NCI-H526 treated with DMSO at 0.1 percent for 48 hours (cell line): ENCODE data around the gene EBI3.
"Not testable (repeated sequence)": the region's sequence is repeated elsewhere in the genome, so short reads cannot be mapped to it uniquely, and the experiment has no call there.

Experiments
- DNase-seq: peaks from one replicate; lab custom pipeline; 2025; lab: John Stamatoyannopoulos, UW

EBI3 gene

GRCh38 chr19:4229179-4229931 lies at the start of gene EBI3:
Gene EBI3, plus strand, starts transcription at chr19:4229523. Its CDS starts 28 bp downstream, at chr19:4229551.
- DNase-seq: no peak

- DNase-seq: no peak
Observed at GRCh38 chr19:4181053-4181508, 48.2 kb upstream of the EBI3 start.

- peak; percentile 71 for DNase-seq
Observed at GRCh38 chr19:4182084-4182810, 47.1 kb upstream of the EBI3 start, which contains the start of the genes ANKRD24 and SIRT6. Gene ANKRD24, plus strand, starts transcription at chr19:4182689. Its CDS starts 3,737 bp downstream, at chr19:4186426. Gene SIRT6, minus strand, starts transcription at chr19:4182563. Its CDS starts 24 bp downstream, at chr19:4182539.

GRCh38 chr19:4183967-4184717 lies 45.2 kb upstream of the EBI3 start:
- no peak for DNase-seq

- DNase-seq: no peak
Observed at GRCh38 chr19:4184718-4185352, 44.5 kb upstream of the EBI3 start.

GRCh38 chr19:4185413-4186086 lies 43.8 kb upstream of the EBI3 start:
- DNase-seq: no peak

- peak; percentile 18 for DNase-seq
Observed at GRCh38 chr19:4186087-4186993, 43.0 kb upstream of the EBI3 start.

GRCh38 chr19:4187313-4188122 lies 41.8 kb upstream of the EBI3 start:
- DNase-seq: no peak

- no peak for DNase-seq
Observed at GRCh38 chr19:4189641-4190040, 39.7 kb upstream of the EBI3 start.

GRCh38 chr19:4192537-4192936 lies 36.8 kb upstream of the EBI3 start:
- DNase-seq: not testable (repeated sequence)

GRCh38 chr19:4194353-4194752 lies 35.0 kb upstream of the EBI3 start:
- no peak for DNase-seq

- DNase-seq: no peak
Observed at GRCh38 chr19:4196009-4196408, 33.3 kb upstream of the EBI3 start.

- no peak for DNase-seq
Observed at GRCh38 chr19:4196587-4197148, 32.7 kb upstream of the EBI3 start.

GRCh38 chr19:4197228-4197624 lies 32.1 kb upstream of the EBI3 start:
- no peak for DNase-seq

GRCh38 chr19:4197625-4198466 lies 31.5 kb upstream of the EBI3 start:
- DNase-seq: no peak

- DNase-seq: no peak
Observed at GRCh38 chr19:4198467-4199126, 30.7 kb upstream of the EBI3 start.

- no peak for DNase-seq
Observed at GRCh38 chr19:4199699-4200293, 29.5 kb upstream of the EBI3 start.
